GM19043 (cell line): ENCODE data around the gene LRRC74A.

ENCODE experiments used
- ATAC-seq: cut with Tn5 transposase; IDR thresholded peaks from one replicate; pipeline ENCODE4 v1.9.1; 2021; ENCODE audit warnings: low read depth; ENCODE audit not compliant: unreplicated experiment

Gene LRRC74A

DNA sequence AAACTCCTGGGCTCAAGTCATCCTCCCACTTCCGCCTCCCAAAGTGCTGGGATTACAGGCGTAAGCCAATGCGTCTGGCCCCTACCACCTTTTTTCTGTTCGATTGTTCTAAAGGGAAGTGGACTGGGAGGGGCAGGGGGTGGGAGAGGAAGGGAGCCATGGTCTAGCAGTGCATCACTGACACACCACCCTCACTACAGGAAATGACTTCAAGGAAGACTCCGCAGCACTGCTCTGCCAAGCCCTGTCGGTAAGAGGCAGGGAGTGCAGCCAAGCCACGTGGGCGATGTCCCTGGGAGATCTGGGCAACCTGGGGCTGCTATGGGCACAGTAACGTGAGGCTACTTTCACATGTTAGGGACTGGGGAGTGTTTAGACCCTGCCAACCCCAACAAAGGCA, 18.0 kb downstream of the LRRC74A start:
- ATAC-seq, result no peak

DNA sequence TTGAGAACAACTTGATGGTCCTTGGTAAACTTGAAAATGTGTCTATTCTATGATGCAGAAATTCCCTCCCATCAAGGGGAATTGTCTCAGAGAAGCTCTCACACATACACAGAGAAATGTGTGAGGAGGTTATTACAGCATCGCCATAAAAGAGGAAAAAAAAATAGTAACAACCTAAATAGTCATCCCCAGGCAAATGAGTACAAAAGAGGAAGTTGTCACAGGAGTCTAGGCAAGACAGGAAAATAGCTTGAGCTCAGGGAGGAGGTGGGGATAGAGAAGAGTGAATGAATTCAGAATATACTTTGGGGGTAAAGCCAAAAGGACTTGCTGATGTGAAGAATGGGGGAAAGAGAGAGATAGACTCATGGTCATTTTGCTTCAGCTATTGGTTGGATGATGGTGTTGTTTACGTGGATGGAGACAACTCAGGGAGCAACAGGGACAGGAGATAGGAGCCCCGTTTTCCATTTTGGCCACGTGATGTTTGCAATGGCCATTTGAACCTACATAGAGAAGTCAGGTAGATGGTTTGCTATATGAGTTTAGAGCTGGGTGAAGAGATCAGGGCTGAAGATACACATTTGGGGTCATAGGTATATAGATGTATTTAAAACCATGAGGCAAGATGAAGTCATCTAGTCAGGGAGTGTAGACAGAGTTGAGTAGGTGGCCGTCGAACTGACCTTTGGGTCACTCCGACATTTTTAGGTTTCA, 20.3 kb downstream of the LRRC74A start:
- no peak for ATAC-seq

DNA sequence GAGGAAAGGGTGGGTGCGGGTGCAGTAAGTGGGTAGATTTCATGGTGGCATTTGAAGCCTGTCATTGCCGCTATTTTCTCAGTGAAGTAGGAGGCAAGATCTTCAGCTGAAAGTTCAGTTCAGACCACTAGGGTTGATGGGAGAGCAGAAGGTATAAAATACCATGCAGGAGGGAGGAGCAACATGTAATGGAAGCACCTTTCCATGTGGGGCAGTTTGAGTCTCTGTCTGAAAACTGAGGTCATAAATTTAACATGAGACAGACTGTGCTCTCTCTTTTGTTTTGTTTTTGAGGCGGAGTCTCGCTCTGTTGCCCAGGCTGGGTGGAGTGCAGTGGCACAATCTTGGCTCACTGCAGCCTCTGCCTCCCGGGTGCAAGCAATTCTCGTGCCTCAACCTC, 22.7 kb downstream of the LRRC74A start:
- no peak for ATAC-seq

DNA sequence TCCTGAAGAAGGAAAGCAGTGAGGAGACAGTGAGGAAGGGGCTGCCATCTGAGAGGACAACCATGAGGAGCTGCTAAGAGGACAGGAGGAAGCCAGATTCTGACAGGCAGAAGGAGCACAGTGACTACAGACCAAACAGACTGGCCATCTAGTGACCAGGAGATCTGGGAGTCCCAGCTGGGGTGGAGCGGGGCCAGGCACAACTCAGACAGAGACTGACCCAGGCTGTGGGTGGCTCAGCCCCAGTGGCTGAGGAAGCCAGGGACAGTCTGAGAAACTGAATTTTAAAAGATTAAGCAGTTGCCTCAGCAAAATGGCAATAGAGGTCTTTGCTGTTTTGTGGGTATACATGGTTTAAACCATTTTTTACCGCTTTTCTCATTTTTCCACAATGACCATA, 28.9 kb downstream of the LRRC74A start:
- ATAC-seq, result no peak

DNA sequence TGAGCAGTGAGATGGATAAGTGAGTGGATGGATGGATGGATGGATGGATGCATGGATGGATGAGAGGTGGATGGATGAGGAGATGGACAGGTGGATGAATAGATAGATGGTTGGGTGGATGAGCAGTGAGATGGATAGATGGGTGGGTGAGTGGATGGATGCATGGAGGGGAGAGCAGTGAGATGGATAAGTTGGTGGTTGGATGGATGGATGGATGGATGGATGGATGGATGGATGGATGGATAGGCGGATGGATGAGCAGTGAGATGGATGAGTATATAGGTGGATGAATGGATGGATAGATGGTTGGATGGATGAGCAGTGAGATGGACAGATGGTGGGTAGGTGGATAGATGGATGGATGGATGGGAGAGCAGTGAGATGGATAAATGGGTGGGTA, 30.6 kb downstream of the LRRC74A start:
- no peak for ATAC-seq

DNA sequence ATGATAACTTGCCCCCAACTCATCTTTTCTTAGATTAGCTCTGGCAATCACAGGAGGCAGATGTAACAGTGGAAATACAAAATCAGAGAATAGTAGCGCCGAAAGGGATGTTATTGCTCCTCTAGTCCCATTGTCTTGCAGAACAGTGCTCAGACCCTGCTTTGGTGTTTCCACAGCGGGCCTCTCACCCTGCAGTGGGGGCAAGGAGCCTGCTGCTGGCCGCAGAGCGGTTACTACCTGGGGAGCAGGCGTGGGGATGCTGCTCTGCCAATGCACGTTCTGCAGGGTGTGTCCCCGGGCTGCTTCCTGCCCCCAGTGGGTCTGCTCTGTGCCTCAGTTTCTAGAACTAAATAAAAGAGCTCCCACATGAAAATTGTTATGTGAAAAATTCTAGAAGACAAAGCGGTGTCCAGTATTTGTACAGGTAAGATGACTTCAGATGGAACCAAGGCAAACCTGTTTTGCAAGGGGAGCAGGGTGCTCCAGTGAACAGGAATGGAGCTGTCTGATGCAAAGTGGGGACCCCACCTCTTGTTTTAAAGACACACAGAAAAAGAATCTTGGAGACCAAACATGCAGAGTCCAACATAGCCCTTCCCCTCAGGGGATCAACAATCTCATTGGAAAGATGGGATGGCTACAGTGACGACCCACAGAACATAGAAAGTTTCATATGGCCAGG, 35.5 kb downstream of the LRRC74A start:
- no peak for ATAC-seq

DNA sequence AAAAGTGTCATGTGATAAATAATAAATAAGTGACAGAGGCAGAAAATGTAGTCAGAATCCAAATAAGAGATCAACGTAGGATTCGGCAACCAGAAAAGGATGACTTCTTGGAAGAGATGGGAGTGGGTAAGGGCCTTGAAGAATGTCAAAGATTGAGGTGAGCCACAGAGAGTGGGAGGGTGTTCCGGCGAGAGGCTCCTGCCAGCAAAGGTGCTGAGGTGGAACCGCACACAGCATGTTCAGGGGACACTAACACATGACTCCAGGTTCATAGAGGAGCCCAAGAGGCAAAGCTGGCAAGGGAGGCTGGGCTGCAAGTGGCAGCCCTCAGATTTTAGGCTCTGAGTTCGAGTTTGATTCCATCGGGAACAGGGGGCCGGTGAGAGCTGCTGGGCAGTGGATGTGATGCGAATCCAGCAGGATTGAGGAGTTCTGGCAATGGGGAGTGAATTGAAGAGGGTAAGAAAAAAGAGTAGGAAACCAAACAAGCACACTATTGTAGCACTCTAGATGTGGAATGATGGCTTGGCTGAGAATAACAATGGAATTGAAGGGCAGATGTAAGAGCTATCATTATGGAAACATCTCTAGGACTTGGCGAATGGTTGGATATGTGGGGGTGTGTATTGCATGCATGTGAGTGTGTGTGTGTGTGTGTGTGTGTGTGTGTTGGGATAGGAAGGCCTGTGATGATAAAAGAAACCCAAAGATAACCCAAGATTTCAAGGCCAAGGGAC, 36.5 kb downstream of the LRRC74A start:
- ATAC-seq, result no peak

DNA sequence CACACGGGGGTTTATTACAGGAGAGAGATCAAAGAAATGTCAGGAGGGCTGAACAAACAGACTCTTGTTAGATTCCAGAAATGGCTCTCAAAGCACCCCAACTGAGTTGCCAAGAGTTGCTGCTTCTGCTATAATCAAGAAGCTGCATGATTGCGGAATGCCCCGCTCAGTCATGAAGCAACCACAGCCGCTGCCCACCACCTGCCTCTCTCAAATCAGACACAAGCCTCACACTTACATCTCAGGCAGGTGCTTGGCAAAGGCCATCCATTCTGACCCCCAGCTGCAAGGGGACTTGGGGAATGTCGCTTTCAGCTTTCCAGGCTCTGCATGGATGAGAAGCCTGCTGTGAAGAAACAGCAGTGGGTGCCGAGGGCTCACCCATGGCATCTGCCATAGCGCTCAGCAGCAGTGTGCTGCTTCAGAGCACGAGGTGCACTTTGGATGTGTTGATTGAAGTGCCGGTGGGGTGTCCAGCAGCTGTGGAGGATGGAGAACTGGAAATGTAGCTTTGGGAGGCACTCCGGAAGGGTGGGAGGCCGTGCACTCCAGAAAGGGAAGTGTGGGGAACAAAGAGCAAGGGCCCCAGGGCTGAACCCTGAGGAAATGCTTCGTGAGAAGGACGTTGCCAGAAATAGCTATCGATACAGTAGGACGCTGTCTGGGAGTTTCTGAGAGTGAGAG, 37.7 kb downstream of the LRRC74A start:
- ATAC-seq, result no peak

DNA sequence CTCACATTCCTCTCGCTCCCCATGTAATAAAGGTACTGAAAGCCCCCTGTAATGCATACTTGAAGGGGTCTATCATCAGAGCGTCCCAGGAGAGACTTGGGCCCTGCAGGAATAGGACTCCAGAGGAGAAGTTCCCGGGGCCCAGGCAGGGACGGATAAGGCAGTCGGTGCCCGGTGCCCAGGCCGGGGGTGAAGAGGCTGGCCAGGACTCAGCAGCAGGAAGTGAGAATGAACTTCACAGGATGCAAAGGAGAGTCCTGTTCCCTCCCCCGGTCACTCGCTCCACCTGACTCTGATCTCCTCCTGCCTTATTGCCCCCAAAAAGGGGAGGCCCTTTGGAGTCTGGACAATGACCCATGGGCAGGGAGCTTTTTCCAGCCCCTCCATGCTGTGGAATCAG, 40.2 kb downstream of the LRRC74A start:
- ATAC-seq, result no peak

DNA sequence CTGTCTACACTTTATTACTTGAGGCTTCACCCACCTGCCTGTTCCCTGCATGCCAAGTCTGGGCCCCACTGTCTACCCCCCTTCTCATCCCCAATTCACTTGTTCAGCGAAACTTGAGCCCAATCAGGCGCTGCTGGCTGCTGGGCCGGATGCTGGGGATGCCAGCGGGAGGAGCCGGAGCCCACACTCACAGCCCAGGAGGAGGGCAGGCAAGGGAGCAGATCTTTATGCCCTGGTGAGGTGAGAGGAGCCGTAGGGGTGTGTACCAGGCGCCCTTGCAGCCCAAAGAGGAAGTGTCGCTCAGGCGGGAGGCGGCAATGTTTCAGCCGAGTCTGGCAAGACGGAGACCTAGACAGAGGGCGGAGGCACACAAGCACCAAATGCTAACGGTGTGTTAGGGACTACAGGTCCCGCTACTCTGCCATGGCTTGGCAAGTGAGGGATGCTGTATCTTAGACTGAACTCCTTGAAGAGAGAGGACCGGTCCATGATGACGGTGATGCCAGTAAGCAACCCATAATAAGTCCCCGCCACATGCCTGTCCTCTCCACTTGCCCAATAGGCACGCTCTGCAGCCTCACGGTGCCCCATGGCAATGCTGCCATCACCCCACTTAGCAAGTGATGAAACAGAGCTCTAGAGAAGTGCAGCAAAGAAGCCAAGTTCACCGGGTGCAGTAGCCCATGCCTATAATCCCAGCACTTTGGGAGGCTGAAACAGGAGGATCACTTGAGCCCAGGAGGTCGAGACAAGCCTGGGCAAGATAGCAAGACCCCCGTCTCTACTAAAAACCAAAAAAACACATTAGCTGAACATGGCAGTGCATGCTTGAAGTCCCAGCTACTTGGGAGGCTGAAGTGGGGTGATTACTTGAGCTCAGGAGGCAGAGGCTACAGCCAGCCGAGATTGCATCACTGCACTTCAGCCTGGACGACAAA, 41.6 kb downstream of the LRRC74A start:
- ATAC-seq, result no peak

DNA sequence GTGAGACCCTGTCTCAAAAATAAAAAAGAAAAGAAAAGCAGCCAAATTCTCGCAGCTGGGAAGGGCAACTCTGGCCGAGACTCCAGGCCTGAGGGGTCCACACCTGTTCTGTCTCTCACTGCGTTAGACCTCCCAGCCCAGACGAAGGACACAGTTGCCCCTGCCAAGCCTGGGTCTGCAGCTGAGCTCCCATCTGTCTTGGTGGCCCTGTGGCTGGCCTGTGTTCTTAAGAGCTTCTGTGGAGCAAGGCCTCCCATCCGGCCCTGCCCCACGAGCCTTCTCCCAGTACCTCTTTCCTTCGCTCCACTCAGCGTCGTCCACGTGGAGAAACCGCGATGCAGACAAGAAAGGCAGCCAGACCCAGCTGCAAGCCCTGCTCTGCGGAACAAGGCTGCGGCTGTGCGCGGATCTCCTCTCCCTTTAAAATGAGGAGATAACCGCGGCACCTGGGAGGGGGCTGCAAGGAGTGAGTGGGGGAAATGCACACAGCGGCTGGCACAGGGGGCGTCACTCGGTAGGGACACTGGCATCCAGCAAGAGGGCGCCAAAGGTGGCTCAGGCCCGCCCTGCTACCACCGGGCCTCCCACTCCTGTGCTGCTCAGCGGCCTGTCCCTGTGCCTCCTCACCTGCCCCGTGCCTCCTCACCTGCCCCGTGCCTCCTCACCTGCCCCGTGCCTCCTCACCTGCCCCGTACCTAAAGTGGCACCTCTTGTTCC, 42.4 kb downstream of the LRRC74A start:
- ATAC-seq, result no peak

DNA sequence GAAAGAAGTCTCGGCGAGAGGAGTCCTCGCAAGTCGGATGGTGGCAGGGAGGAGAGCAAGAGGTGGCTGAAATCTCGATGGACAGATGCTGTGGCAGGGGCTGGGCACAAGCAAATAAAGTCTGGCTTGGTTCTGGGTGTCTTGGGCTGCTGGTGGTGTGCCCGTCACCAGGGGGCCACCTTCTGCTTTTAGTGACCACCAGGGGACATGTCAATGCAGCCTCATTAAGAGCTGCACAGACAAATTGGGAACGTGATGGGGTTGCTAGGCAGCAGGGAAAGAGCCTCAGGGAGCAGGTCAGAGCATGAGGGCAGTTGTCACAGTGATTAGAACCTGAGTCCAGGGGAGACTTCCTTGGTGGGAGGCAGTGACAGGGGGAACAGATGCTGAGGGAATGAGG, 44.0 kb downstream of the LRRC74A start:
- ATAC-seq, result no peak

DNA sequence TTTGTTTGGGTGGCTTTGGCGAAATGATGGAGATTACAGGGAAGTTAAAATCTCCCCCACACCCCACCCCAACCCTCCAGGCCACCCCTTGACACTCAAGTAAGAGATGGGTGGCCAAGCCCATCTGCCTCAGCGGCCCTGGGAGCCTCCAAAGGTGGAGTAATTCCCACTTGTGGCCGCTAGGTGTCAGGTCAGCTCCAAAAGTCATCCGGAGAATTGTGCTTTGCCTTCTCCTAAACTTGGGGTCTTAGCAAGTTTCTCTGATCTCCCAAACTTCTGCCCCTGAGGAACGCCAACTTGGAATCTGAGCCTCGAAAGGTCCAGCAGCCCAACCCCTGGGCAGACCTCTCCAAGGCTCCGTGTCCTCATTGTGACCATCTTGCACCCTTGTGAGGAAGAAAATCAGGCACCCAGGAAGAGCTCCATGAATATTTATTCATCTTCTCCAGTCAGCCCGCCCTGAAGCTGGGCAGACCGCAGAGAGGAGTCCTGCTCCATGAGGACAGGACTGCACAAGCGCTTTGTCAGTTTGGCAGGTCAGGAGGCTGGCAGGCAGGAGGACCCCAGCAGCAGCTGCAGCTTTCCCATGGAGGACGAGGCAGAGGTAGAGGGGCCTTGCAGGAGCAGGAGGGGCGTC, 46.7 kb downstream of the LRRC74A start:
- no peak for ATAC-seq

DNA sequence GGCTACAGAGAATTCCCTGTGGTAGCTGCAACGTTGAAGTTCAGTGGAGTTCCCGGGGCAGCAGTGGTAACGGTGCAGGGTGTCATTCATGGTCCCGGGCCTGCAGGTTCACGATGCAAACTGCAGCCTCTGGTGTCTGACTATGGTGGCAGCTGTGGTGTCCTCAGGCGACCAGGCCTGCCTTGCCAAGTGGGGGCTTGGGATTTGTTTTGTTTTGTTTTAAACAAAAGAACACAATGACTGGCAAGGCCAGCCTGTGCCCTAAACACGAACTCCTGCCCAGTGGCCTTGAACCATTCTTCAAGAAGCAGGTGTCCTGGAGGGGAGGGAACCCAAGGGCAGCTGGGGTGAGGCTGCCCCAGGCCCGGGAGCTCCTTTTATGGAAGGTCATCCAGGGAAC, 48.5 kb downstream of the LRRC74A start:
- no peak for ATAC-seq

DNA sequence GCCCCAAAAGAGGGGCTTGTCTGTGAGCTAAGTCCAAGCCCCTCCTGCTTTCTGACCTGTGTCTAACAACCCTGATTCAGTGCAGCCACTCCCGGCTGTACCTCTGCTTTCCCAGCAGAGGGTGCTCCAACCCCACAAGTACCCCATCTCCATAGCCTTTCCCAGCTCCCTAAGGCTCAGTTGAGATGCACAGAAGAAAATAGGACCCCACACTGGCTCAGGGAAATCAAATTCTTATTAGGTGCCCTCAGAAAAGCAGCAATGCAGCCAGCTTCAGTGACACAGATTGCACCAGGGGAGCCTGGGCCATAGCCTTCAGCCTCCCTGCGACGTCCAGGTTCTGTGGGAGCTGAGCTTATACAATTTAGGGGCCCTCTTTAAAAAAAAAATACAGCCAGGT, 49.9 kb downstream of the LRRC74A start:
- ATAC-seq, result no peak

DNA sequence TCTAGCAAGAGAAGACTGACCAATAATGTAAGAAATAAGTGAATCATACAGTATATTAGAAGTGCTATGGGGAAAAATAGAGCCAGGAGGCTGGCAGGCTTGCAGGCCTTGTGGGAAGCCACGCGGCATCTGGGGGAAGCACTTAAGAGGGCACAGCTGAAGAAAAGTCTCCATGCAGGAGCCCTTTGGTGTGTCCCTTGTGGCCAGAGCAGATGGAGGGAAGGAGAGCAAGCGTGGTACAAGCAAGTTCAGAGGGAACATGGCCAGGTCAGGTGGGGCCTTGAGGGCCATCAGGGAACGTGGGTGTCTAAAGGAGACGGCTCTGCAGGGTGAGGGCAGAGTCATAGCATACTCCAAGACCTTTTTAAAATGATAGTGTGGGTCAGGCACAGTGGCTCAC, 51.7 kb downstream of the LRRC74A start:
- no peak for ATAC-seq

DNA sequence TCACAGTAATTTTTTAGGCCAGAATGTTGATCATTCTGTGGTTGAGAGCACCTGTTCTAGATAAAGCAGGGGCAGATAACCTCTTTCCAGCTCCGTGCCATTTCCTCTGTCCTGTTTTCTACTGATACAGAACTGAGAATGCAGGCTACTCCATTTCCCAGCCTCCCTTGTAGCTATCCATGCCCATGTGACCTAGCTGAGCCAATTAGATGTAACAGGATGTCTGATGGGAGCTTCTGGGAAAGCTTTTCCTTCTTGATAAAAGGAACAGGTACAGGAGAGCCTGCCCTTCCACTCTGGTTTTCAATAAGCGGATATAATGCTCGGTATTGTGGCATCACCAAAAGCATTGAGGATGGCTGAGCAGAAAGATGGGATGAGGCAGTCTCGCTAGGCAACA, 54.2 kb downstream of the LRRC74A start:
- no peak for ATAC-seq

DNA sequence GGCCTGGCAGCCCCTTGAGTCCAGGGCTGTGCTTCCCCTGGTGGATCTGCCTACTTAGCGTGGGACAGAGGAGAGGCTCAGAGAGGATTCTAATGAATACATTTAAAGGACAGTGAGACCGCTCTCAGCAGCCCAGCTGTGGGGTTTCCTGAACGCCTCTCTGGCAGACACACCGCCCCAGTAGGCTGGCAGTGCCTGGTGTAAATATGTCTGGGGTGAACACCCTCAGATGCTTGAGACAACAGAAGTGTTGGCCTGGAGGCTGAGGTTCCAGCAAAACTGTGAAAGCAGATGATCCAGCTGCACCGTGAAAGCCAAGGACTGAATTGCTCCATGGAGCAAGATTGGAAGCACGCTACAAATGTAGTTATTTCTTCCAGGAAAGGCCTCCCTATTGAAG, 55.1 kb downstream of the LRRC74A start:
- ATAC-seq, result no peak

DNA sequence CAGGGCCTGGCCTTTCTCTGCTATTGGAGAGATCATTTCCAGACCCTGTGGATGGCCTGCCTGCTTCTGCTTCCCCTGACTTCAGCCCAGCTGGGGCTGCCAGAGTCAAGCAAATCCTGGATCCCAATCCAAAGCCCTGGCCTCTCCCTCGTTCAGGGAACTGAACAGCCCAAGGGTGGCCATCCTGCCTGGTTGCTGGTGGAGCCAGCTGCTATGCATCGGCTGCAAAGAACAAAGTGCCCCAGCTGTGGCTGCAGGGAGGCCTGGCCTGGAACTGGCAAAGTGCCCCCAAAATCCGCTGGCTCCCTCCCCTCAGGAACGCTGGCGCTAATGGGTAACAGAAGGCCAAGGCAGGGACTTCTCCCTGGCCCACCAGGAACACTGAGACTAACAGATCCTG, 56.4 kb downstream of the LRRC74A start:
- ATAC-seq, result no peak
